Measurements from ENCODE around the gene MYOT. TPM values are rescaled to one million over a fixed set of nuclear protein-coding genes. Genes with fewer than 3 reads are reported as not detected.

The MYOT gene
- total RNA-seq: under 1 TPM in 7 of 8 experiments, not detected in 1; 0.11 to 0.73 (median 0.22) TPM

GRCh38 chr5:137867664-137868063 is at the start of gene MYOT:
Gene MYOT, plus strand, starts transcription at chr5:137867860. Its CDS starts 2,792 bp downstream, at chr5:137870652.
- WGBS, 10 experiments: 17 to 80% (median 53%) methylated on average over 1 to 3 of the region's 3 CpGs; no CpG with 5 or more reads in 1 of the 10 experiments
- in situ Hi-C loops (cut with MboI; ENCODE audit: low pct_unique_long_range_greater_than_20kb in 2 of 9, low sequenced_read_pairs in 9 of 9, unreplicated experiment in 9 of 9): no loop called here

GRCh38 chr5:137819766-137820165 is 47.9 kb upstream of the MYOT start:
- Histone ChIP-seq H3K4me3 (no peak overlapping the region), H3K27ac (no peak overlapping the region), H3K4me1 (replicated peaks in 1 of 2) (no peaks in the 10 kb centered on the region)
- in situ Hi-C loops (cut with MboI; ENCODE audit: low pct_unique_long_range_greater_than_20kb in 2 of 9, low sequenced_read_pairs in 9 of 9, unreplicated experiment in 9 of 9): no loop called here
- no peak for ATAC-seq (replicated peaks in 6 of 8)
- 22 to 100% (median 83%) methylated on average over 1 of the region's 1 CpG; no CpG with 5 or more reads in 1 of the 10 experiments for WGBS, 10 experiments

More at GRCh38 chr5:137867664-137868063, at the start of gene MYOT:
- ATAC-seq (replicated peaks in 6 of 8): no peak
- Histone ChIP-seq H3K27ac (no peak within 1 kb of the TSS), H3K4me1 (replicated peaks in 1 of 2) (no peaks in the 10 kb centered on the region), H3K4me3 (no peak within 1 kb of the TSS)

DNA sequence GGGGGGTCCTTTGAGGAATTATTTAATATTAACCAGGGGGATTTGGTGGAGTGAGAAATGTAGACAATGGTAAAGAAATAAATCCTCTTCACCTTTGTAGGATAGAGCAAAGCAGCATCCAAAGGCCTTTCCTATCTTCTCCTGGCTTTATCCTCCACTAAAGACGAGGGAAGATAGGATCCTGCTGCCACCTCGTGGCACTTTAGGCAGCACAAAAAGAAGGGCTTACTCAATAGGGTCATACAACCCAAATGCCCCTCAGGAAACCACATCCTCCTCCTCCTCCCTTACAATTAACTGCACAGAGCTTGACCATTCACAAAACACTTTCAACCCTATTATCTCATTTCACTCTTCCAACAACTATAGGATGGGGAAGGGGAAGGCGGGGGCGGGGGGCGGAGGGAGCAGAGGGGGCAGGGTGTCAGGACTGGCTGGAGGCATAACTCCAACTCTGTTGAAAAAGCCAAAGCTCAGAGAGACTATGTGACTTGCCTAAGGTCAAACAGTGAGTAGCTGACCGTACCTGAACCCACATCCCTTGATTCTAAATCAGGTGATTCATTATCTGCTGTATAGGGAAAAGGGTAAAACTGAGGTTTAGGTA is 45.4 kb upstream of the MYOT start:
- in situ Hi-C loops (cut with MboI; ENCODE audit: low pct_unique_long_range_greater_than_20kb in 2 of 9, low sequenced_read_pairs in 9 of 9, unreplicated experiment in 9 of 9): no loop called here
- WGBS, 10 experiments: 0 to 90% (median 40%) methylated on average over 1 to 2 of the region's 6 CpGs; no CpG with 5 or more reads in 7 of the 10 experiments
- peak in 4 of 8 experiments; percentile 43 to 80 (median 48) for ATAC-seq (replicated peaks in 6 of 8)
- H3K27ac ChIP-seq: no peak overlapping the region
- H3K4me1 ChIP-seq (replicated peaks in 1 of 2): no peaks in the 10 kb centered on the region
- no peak overlapping the region for H3K4me3 ChIP-seq

DNA sequence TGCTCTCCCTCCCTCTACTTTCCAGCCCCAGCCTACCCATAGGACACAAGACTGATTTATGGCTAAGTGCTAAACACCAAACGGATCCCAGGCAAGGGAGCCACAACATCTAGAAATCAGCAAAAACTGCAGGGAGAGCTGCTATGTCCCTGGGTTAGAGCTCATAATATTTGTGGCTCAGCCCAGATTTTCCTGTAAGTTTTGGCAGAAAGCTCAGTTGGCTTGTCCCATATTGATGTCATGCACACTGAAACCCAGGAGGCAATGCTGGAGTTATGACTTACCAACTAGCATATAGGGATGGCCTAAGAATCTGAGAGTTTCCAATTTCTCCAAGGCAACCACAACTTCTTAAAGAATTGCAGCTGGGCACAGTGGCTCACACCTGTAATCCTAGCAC is 44.7 kb upstream of the MYOT start:
- Histone ChIP-seq H3K27ac (no peak overlapping the region), H3K4me1 (replicated peaks in 1 of 2) (no peaks in the 10 kb centered on the region), H3K4me3 (no peak overlapping the region)
- in situ Hi-C loops (cut with MboI; ENCODE audit: low pct_unique_long_range_greater_than_20kb in 2 of 9, low sequenced_read_pairs in 9 of 9, unreplicated experiment in 9 of 9): no loop called here
- ATAC-seq (replicated peaks in 6 of 8): no peak
- 20 to 71% (median 67%) methylated on average over 1 of the region's 1 CpG; no CpG with 5 or more reads in 7 of the 10 experiments for WGBS, 10 experiments

DNA sequence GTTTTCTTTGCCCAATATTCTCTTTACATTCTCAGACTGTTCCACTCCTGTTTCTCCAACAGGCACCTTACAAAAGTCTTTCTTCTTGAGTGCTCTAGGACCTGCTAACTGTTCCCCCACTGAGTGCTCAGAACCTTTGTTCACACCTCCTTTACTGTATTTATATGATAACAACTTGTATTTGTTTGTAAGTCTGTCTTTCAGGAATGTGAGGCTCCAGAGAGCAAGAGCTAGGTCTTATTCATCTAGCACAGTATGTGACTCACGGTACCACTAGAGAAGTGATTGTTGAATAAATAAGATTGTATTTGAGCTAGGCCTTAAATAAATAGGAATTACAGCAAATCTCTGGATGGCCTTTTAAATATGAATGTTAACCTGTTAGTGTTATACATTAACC is 42.5 kb upstream of the MYOT start:
- no peak overlapping the region for H3K4me3 ChIP-seq
- H3K27ac ChIP-seq: no peak overlapping the region
- WGBS, 10 experiments: 0 to 100% (median 89%) methylated on average over 1 of the region's 1 CpG; no CpG with 5 or more reads in 3 of the 10 experiments
- no peaks in the 10 kb centered on the region for H3K4me1 ChIP-seq (replicated peaks in 1 of 2)
- in situ Hi-C loops (cut with MboI; ENCODE audit: low pct_unique_long_range_greater_than_20kb in 2 of 9, low sequenced_read_pairs in 9 of 9, unreplicated experiment in 9 of 9): no loop called here
- ATAC-seq (replicated peaks in 6 of 8): no peak

- H3K4me3 ChIP-seq: no peak overlapping the region
- ATAC-seq (replicated peaks in 6 of 8): no peak
- no peak overlapping the region for H3K27ac ChIP-seq
- in situ Hi-C loops (cut with MboI; ENCODE audit: low pct_unique_long_range_greater_than_20kb in 2 of 9, low sequenced_read_pairs in 9 of 9, unreplicated experiment in 9 of 9): no loop called here
- H3K4me1 ChIP-seq (replicated peaks in 1 of 2): no peaks in the 10 kb centered on the region
Observed at GRCh38 chr5:137826067-137826466, 41.6 kb upstream of the MYOT start.

GRCh38 chr5:137828180-137828579 is 39.5 kb upstream of the MYOT start:
- no peak overlapping the region for H3K27ac ChIP-seq
- 50 to 100% (median 76%) methylated on average over 1 to 3 of the region's 3 CpGs for WGBS, 10 experiments
- no peaks in the 10 kb centered on the region for H3K4me1 ChIP-seq (replicated peaks in 1 of 2)
- in situ Hi-C loops (cut with MboI; ENCODE audit: low pct_unique_long_range_greater_than_20kb in 2 of 9, low sequenced_read_pairs in 9 of 9, unreplicated experiment in 9 of 9): no loop called here
- no peak for ATAC-seq (replicated peaks in 6 of 8)
- H3K4me3 ChIP-seq: no peak overlapping the region

DNA sequence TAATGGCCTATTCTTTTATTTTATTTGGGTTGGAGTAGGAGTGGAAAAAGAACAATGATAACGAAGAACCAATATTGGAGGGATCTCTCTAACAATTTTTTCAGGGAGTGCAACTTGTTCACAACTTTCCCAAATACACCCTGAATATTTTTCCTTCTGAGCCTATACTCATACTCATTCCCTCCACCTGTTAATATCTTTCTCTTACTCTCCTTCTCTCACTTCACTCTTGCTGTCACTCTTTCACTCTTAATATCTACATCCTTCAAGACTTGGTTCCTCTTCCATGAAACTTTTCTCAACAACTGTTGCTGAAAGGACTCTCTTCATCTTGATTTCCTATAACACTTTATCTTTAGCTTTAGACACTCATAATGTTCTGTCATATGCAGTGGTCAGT is 39.0 kb upstream of the MYOT start:
- no peak overlapping the region for H3K4me3 ChIP-seq
- no peak overlapping the region for H3K27ac ChIP-seq
- ATAC-seq (replicated peaks in 6 of 8): no peak
- in situ Hi-C loops (cut with MboI; ENCODE audit: low pct_unique_long_range_greater_than_20kb in 2 of 9, low sequenced_read_pairs in 9 of 9, unreplicated experiment in 9 of 9): no loop called here
- 0 to 100% (median 79%) methylated on average over 1 of the region's 1 CpG; no CpG with 5 or more reads in 1 of the 10 experiments for WGBS, 10 experiments
- H3K4me1 ChIP-seq (replicated peaks in 1 of 2): peaks cover under 1 to 3% of the 10 kb centered on the region in 2 donors

- ATAC-seq (replicated peaks in 6 of 8): no peak
- in situ Hi-C loops (cut with MboI; ENCODE audit: low pct_unique_long_range_greater_than_20kb in 2 of 9, low sequenced_read_pairs in 9 of 9, unreplicated experiment in 9 of 9): no loop called here
- no peak overlapping the region for H3K27ac ChIP-seq
- H3K4me3 ChIP-seq: no peak overlapping the region
- peaks cover 2 to 5% of the 10 kb centered on the region in 2 donors for H3K4me1 ChIP-seq (replicated peaks in 1 of 2)
- 6 to 100% (median 88%) methylated on average over 1 to 2 of the region's 2 CpGs; no CpG with 5 or more reads in 1 of the 10 experiments for WGBS, 10 experiments
Observed at GRCh38 chr5:137831105-137831504, 36.6 kb upstream of the MYOT start.

DNA sequence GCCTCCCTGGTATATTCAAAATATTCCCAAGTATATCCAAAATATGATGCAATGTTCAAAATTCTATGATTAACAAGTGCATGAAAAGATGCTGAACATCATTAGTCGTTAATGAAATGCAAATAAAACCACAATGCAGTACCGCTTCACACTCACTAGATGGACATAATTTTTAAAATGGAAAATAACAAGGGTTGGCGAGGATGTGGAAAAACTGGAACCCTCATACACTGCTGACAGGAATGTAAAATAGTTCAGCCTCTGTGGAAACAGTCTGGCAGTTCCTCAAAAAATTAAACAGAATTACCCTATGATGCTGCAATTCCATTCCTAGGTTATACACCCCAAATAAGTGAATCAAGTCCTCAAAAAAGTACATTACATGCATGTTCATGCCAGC is 36.1 kb upstream of the MYOT start:
- 46 to 100% (median 84%) methylated on average over 1 to 3 of the region's 3 CpGs for WGBS, 10 experiments
- no peak overlapping the region for H3K27ac ChIP-seq
- H3K4me1 ChIP-seq (replicated peaks in 1 of 2): peaks cover 2 to 5% of the 10 kb centered on the region in 2 donors
- no peak overlapping the region for H3K4me3 ChIP-seq
- in situ Hi-C loops (cut with MboI; ENCODE audit: low pct_unique_long_range_greater_than_20kb in 2 of 9, low sequenced_read_pairs in 9 of 9, unreplicated experiment in 9 of 9): no loop called here
- ATAC-seq (replicated peaks in 6 of 8): peak in 1 of 8 experiments; percentile 19

DNA sequence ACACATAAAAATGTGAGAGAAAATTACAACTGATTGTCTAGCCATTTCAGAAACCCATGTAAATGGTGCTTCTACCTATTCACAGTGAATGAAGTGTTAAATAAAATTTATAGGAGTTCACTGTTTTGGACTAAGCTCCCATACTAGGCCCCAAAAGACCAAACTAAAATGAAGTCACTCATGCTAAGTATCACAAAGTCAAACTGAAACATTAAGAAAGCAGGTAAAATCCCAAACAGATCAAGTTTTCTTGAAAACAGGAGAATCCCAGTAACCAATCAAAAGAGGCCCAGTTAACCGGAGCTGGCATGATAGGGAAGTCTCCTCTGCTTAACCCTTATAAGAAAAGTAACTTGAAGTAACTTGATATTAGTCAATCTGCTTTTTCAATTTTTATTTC is 35.2 kb upstream of the MYOT start:
- H3K4me3 ChIP-seq: no peak overlapping the region
- H3K27ac ChIP-seq: no peak overlapping the region
- H3K4me1 ChIP-seq (replicated peaks in 1 of 2): peaks cover 2 to 5% of the 10 kb centered on the region in 2 donors
- in situ Hi-C loops (cut with MboI; ENCODE audit: low pct_unique_long_range_greater_than_20kb in 2 of 9, low sequenced_read_pairs in 9 of 9, unreplicated experiment in 9 of 9): no loop called here
- ATAC-seq (replicated peaks in 6 of 8): no peak
- 63 to 100% (median 86%) methylated on average over 1 of the region's 1 CpG; no CpG with 5 or more reads in 2 of the 10 experiments for WGBS, 10 experiments

GRCh38 chr5:137833463-137833862 is 34.2 kb upstream of the MYOT start:
- WGBS, 10 experiments: 0 to 89% (median 29%) methylated on average over 1 of the region's 1 CpG; no CpG with 5 or more reads in 4 of the 10 experiments
- ATAC-seq (replicated peaks in 6 of 8): peak; percentile 38 to 97 (median 86)
- Histone ChIP-seq H3K27ac (no peak overlapping the region), H3K4me3 (no peak overlapping the region), H3K4me1 (replicated peaks in 1 of 2) (peaks cover 2 to 5% of the 10 kb centered on the region in 2 donors)
- in situ Hi-C loops (cut with MboI; ENCODE audit: low pct_unique_long_range_greater_than_20kb in 2 of 9, low sequenced_read_pairs in 9 of 9, unreplicated experiment in 9 of 9): no loop called here

GRCh38 chr5:137834498-137835049 is 33.1 kb upstream of the MYOT start:
- WGBS, 10 experiments: 0 to 100% (median 56%) methylated on average over 1 to 4 of the region's 4 CpGs; no CpG with 5 or more reads in 1 of the 10 experiments
- ATAC-seq (replicated peaks in 6 of 8): no peak
- no peak overlapping the region for H3K4me3 ChIP-seq
- H3K4me1 ChIP-seq (replicated peaks in 1 of 2): peaks cover 2 to 5% of the 10 kb centered on the region in 2 donors
- in situ Hi-C loops (cut with MboI; ENCODE audit: low pct_unique_long_range_greater_than_20kb in 2 of 9, low sequenced_read_pairs in 9 of 9, unreplicated experiment in 9 of 9): no loop called here
- no peak overlapping the region for H3K27ac ChIP-seq

DNA sequence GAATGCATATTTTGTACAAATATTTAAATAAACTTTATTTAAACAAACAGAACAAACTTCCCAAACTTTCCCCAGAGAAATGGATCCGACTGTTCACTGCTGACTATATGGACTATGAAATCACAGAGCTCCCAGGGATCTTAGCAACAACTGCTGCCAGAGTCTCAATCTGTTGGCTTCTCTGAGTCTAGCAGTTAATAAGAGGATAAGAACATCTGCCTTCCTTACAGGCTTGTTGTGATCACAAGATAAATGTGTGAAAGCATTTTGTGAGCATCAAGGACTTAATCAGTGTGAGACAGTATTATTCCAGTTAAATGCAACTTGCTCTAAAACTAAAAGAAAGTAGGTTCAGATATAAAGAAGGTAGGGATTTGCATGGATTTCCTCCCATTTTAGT is 31.4 kb upstream of the MYOT start:
- Histone ChIP-seq H3K4me1 (replicated peaks in 1 of 2) (peaks cover 2 to 5% of the 10 kb centered on the region in 2 donors), H3K4me3 (no peak overlapping the region), H3K27ac (no peak overlapping the region)
- no peak for ATAC-seq (replicated peaks in 6 of 8)
- WGBS, 10 experiments: 0 to 100% (median 86%) methylated on average over 1 of the region's 1 CpG; no CpG with 5 or more reads in 3 of the 10 experiments
- in situ Hi-C loops (cut with MboI; ENCODE audit: low pct_unique_long_range_greater_than_20kb in 2 of 9, low sequenced_read_pairs in 9 of 9, unreplicated experiment in 9 of 9): no loop called here

Data from motor neuron (in vitro differentiated cells).